ENCODE measurements around the gene CCL21.

The CCL21 gene

DNA sequence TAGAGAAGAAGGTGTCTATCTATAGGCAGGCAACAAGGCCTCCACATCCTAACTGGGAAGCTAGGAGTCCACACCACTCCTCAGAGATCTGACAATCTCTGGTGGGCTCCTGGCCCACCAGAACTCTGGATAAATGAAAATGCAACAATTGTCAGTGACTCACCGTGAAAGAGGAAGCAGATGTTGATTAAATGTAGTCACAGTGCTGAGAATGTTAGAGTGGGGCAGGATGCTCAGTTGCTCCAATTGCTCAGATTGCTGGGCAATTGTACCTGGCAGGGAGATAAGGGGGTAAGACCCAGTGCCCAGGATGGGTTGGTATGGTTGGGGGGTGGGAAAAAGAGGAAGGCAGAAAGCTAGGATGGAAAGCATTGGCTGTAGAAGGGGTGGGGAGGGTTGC lies 23.2 kb downstream of the CCL21 start:
- TF ChIP-seq RAD21 (IDR thresholded peaks at IDR 0.05; ENCODE audit: low read depth) (no peak), CREB1 (IDR thresholded peaks at IDR 0.05; ENCODE audit: low read depth) (no peak), FOXM1 (IDR thresholded peaks at IDR 0.05; ENCODE audit: borderline replicate concordance, low read depth) (no peak), TEAD4 (IDR thresholded peaks at IDR 0.05) (no peak), TAF1 (IDR thresholded peaks at IDR 0.05; ENCODE audit: low read depth) (no peak), NFIC (IDR thresholded peaks at IDR 0.05) (no peak), USF1 (IDR thresholded peaks at IDR 0.05) (no peak), EP300 (IDR thresholded peaks at IDR 0.05; ENCODE audit: borderline replicate concordance) (no peak), CEBPB (IDR thresholded peaks at IDR 0.05) (no peak), YY1 (IDR thresholded peaks at IDR 0.05; ENCODE audit: low read depth) (no peak), ZBTB7A (IDR thresholded peaks at IDR 0.05; ENCODE audit: low read depth) (no peak), EGR1 (IDR thresholded peaks at IDR 0.05) (no peak), TCF12 (IDR thresholded peaks at IDR 0.05; ENCODE audit: low read depth) (no peak)
- TF ChIP-seq, protein P1, sequence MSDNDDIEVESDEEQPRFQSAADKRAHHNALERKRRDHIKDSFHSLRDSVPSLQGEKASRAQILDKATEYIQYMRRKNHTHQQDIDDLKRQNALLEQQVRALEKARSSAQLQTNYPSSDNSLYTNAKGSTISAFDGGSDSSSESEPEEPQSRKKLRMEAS (IDR thresholded peaks at IDR 0.05), result no peak
- TF ChIP-seq, protein P2, sequence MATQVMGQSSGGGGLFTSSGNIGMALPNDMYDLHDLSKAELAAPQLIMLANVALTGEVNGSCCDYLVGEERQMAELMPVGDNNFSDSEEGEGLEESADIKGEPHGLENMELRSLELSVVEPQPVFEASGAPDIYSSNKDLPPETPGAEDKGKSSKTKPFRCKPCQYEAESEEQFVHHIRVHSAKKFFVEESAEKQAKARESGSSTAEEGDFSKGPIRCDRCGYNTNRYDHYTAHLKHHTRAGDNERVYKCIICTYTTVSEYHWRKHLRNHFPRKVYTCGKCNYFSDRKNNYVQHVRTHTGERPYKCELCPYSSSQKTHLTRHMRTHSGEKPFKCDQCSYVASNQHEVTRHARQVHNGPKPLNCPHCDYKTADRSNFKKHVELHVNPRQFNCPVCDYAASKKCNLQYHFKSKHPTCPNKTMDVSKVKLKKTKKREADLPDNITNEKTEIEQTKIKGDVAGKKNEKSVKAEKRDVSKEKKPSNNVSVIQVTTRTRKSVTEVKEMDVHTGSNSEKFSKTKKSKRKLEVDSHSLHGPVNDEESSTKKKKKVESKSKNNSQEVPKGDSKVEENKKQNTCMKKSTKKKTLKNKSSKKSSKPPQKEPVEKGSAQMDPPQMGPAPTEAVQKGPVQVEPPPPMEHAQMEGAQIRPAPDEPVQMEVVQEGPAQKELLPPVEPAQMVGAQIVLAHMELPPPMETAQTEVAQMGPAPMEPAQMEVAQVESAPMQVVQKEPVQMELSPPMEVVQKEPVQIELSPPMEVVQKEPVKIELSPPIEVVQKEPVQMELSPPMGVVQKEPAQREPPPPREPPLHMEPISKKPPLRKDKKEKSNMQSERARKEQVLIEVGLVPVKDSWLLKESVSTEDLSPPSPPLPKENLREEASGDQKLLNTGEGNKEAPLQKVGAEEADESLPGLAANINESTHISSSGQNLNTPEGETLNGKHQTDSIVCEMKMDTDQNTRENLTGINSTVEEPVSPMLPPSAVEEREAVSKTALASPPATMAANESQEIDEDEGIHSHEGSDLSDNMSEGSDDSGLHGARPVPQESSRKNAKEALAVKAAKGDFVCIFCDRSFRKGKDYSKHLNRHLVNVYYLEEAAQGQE (IDR thresholded peaks at IDR 0.05; ENCODE audit: low read depth), result no peak

- TF ChIP-seq USF1 (IDR thresholded peaks at IDR 0.05) (no peak), TEAD4 (IDR thresholded peaks at IDR 0.05) (no peak), EP300 (IDR thresholded peaks at IDR 0.05; ENCODE audit: borderline replicate concordance) (no peak), TAF1 (IDR thresholded peaks at IDR 0.05; ENCODE audit: low read depth) (no peak), CEBPB (IDR thresholded peaks at IDR 0.05) (no peak), YY1 (IDR thresholded peaks at IDR 0.05; ENCODE audit: low read depth) (no peak), NFIC (IDR thresholded peaks at IDR 0.05) (no peak), RAD21 (IDR thresholded peaks at IDR 0.05; ENCODE audit: low read depth) (no peak), CREB1 (IDR thresholded peaks at IDR 0.05; ENCODE audit: low read depth) (no peak), FOXM1 (IDR thresholded peaks at IDR 0.05; ENCODE audit: borderline replicate concordance, low read depth) (no peak), EGR1 (IDR thresholded peaks at IDR 0.05) (no peak), ZBTB7A (IDR thresholded peaks at IDR 0.05; ENCODE audit: low read depth) (no peak), TCF12 (IDR thresholded peaks at IDR 0.05; ENCODE audit: low read depth) (no peak)
- TF ChIP-seq, protein P1 (IDR thresholded peaks at IDR 0.05), result no peak
- TF ChIP-seq, protein P2 (IDR thresholded peaks at IDR 0.05; ENCODE audit: low read depth), result no peak
Observed at GRCh38 chr9:34686231-34686630, 23.7 kb downstream of the CCL21 start.

- TF ChIP-seq ZBTB7A (IDR thresholded peaks at IDR 0.05; ENCODE audit: low read depth) (no peak), RAD21 (IDR thresholded peaks at IDR 0.05; ENCODE audit: low read depth) (no peak), EP300 (IDR thresholded peaks at IDR 0.05; ENCODE audit: borderline replicate concordance) (no peak), YY1 (IDR thresholded peaks at IDR 0.05; ENCODE audit: low read depth) (no peak), NFIC (IDR thresholded peaks at IDR 0.05) (no peak), TAF1 (IDR thresholded peaks at IDR 0.05; ENCODE audit: low read depth) (no peak), CEBPB (IDR thresholded peaks at IDR 0.05) (no peak), USF1 (IDR thresholded peaks at IDR 0.05) (no peak), EGR1 (IDR thresholded peaks at IDR 0.05) (no peak), FOXM1 (IDR thresholded peaks at IDR 0.05; ENCODE audit: borderline replicate concordance, low read depth) (no peak)
- TF ChIP-seq, protein P1 (IDR thresholded peaks at IDR 0.05), result no peak
- TF ChIP-seq, protein P2 (IDR thresholded peaks at IDR 0.05; ENCODE audit: low read depth), result no peak
Observed at GRCh38 chr9:34685591-34685990, 24.3 kb downstream of the CCL21 start.

DNA sequence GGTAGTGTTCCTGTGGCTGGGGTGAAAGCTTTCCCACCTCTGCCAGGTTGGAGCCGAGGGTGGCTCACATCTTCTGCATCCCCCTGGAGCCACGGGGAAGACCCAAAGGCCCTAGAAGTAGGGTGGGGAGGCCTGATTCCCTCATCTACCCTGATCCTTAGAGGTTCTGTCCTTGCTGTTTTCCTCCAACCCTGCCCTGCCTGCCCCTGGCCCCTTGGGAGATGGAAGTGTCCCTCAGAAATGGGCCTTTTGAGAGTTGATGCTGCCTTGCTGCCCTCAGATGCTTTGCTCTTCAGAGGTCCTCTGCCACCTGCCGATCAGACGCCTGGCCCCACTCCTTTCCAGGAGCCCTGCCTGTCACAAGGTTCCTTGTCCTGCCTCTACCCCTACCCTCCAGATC lies 25.1 kb downstream of the CCL21 start:
- no peak for TF ChIP-seq EGR1 (IDR thresholded peaks at IDR 0.05)
- TF ChIP-seq TCF12 (IDR thresholded peaks at IDR 0.05; ENCODE audit: low read depth), result no peak
- TF ChIP-seq, protein P2 (IDR thresholded peaks at IDR 0.05; ENCODE audit: low read depth), result no peak
- TF ChIP-seq TEAD4 (IDR thresholded peaks at IDR 0.05), result no peak
- TF ChIP-seq YY1 (IDR thresholded peaks at IDR 0.05; ENCODE audit: low read depth), result no peak
- no peak for TF ChIP-seq CEBPB (IDR thresholded peaks at IDR 0.05)
- TF ChIP-seq RAD21 (IDR thresholded peaks at IDR 0.05; ENCODE audit: low read depth), result no peak
- TF ChIP-seq CREB1 (IDR thresholded peaks at IDR 0.05; ENCODE audit: low read depth), result no peak
- no peak for TF ChIP-seq NFIC (IDR thresholded peaks at IDR 0.05)
- TF ChIP-seq EP300 (IDR thresholded peaks at IDR 0.05; ENCODE audit: borderline replicate concordance), result no peak
- TF ChIP-seq, protein P1 (IDR thresholded peaks at IDR 0.05), result no peak
- TF ChIP-seq TAF1 (IDR thresholded peaks at IDR 0.05; ENCODE audit: low read depth), result no peak
- TF ChIP-seq FOXM1 (IDR thresholded peaks at IDR 0.05; ENCODE audit: borderline replicate concordance, low read depth), result no peak
- no peak for TF ChIP-seq USF1 (IDR thresholded peaks at IDR 0.05)
- TF ChIP-seq ZBTB7A (IDR thresholded peaks at IDR 0.05; ENCODE audit: low read depth), result no peak
